K562 (cell line): Measurements from ENCODE around the gene SLC27A6. TPM values are rescaled to one million over a fixed set of nuclear protein-coding genes. Genes with fewer than 3 reads are reported as not detected.

Source experiments
- ATAC-seq: fragments of 200-7000 bp; cut with Tn5 transposase; 3 replicates; pipeline ENCODE4 v1.9.1; 2020; ENCODE audit warnings: moderate library complexity
- BruUV-seq: library from RNA; stranded (reverse); fragments of 400-500 nt; replicated peaks from 2 replicates; lab custom pipeline; 2021; lab: Mats Ljungman, UMichigan
- CTCF ChIA-PET: fragments of 300-600 bp; formaldehyde crosslinking; extraction: SDS; loops from one replicate; lab custom pipeline; 2021; ENCODE audit warnings: low intra/inter-chr PET ratio; lab: Yijun Ruan, JAX
- POLR2A ChIA-PET: fragments of 300-600, 350-650 bp; sonication (Branson Sonifier 250); formaldehyde crosslinking; extraction: SDS; loops from one replicate; lab custom pipeline; 2021; ENCODE audit warnings: antibody characterized with exemption, inconsistent platforms; lab: Yijun Ruan, JAX
- DNase-seq, 4 experiments: peaks; one replicate each; pipeline versions ENCODE4 v3.0.0 to v3.0.0-alpha.2; 2011 to 2018; ENCODE audit warnings: low spot score in 3 of 4, mixed read lengths in 3 of 4; ENCODE audit errors: extremely low read depth in 1 of 4
- FAIRE-seq: peaks from 2 replicates; lab custom pipeline; 2011; peaks lifted over from hg19 to GRCh38; lab: Jason Lieb, UNC
- H2AFZ ChIP-seq: 2 replicates; pipeline ENCODE4 v1.6.0; 2011; ENCODE audit warnings: low read depth, low read length, control low read depth, inconsistent platforms
- H3K27ac ChIP-seq: fragments of 200-600 bp; 3 replicates; pipeline ENCODE4 v1.8.0; 2011; ENCODE audit warnings: low read depth, mild to moderate bottlenecking, control low read depth, inconsistent platforms, low read length, moderate library complexity, mixed read lengths; ENCODE audit errors: extremely low read depth
- H3K27me3 ChIP-seq, 2 experiments: fragments of 300-600 bp in 1 of 2; 2 replicates in 1 of 2; 3 replicates in 1 of 2; pipeline versions ENCODE4 v1.6.0 to v1.8.0; 2011; ENCODE audit warnings: inconsistent platforms in 2 of 2, low read length in 2 of 2, mild to moderate bottlenecking in 1 of 2, mixed read lengths in 1 of 2, moderate library complexity in 1 of 2; ENCODE audit not compliant: control insufficient read depth in 2 of 2, insufficient read depth in 2 of 2
- H3K36me3 ChIP-seq: fragments of 300-600 bp; 3 replicates; pipeline ENCODE4 v1.8.0; 2011; ENCODE audit warnings: mild to moderate bottlenecking, low read length, inconsistent platforms; ENCODE audit not compliant: control insufficient read depth, insufficient read depth
- H3K4me1 ChIP-seq, 2 experiments: fragments of 200-600 bp in 1 of 2; replicated peaks in 1 of 2; 2 replicates in 1 of 2; 3 replicates in 1 of 2; pipeline versions ENCODE4 v1.5.1 to v1.8.0; 2011; ENCODE audit warnings: inconsistent platforms in 2 of 2, low read length in 2 of 2, mild to moderate bottlenecking in 1 of 2, mixed read lengths in 1 of 2, moderate library complexity in 1 of 2; ENCODE audit not compliant: control insufficient read depth in 2 of 2, insufficient read depth in 2 of 2
- H3K4me2 ChIP-seq: 2 replicates; pipeline ENCODE4 v1.6.1; 2011; ENCODE audit warnings: low read length, control low read depth, inconsistent platforms, mixed read lengths; ENCODE audit not compliant: insufficient read depth
- H3K4me3 ChIP-seq: fragments of 200-600 bp; sonication (generic), shearing (Covaris generic); 2 replicates; pipeline ENCODE4 v1.5.1; 2016; ENCODE audit warnings: control low read depth, inconsistent platforms
- H3K79me2 ChIP-seq: fragments of 200-600 bp; 3 replicates; pipeline ENCODE4 v1.8.0; 2011; ENCODE audit warnings: low read length, inconsistent platforms; ENCODE audit not compliant: control insufficient read depth, insufficient read depth
- H3K9ac ChIP-seq, 2 experiments: 2 replicates each; pipeline versions ENCODE4 v1.6.0 to v1.6.1; 2011; ENCODE audit warnings: low read depth in 2 of 2, low read length in 2 of 2, control low read depth in 1 of 2, inconsistent platforms in 1 of 2, mild to moderate bottlenecking in 1 of 2, mixed read lengths in 1 of 2; ENCODE audit not compliant: insufficient read depth in 1 of 2
- H3K9me1 ChIP-seq: one replicate; pipeline ENCODE4 v1.6.0; 2011; ENCODE audit warnings: inconsistent platforms, mild to moderate bottlenecking, low read length, moderate library complexity; ENCODE audit not compliant: control insufficient read depth, insufficient read depth
- H3K9me3 ChIP-seq: replicated peaks from 2 replicates; pipeline ENCODE4 v1.5.1; 2011; ENCODE audit warnings: low read depth, low read length, inconsistent platforms; ENCODE audit not compliant: control insufficient read depth, insufficient read depth
- H4K20me1 ChIP-seq: replicated peaks from 2 replicates; pipeline ENCODE4 v1.6.1; 2011; ENCODE audit warnings: low read length, inconsistent platforms, mixed read lengths; ENCODE audit not compliant: control insufficient read depth, insufficient read depth
- ARID4B ChIP-seq: sonication (generic); formaldehyde crosslinking; IDR thresholded peaks from 2 replicates; pipeline ENCODE4 v1.8.0; 2022; ENCODE audit warnings: mild to moderate bottlenecking, missing genetic modification reagents
- ARNT ChIP-seq, 2 experiments: fragments of 450-650 bp; IDR thresholded peaks; 2 replicates each; pipeline ENCODE4 v1.6.1; 2016; ENCODE audit warnings: mild to moderate bottlenecking in 1 of 2
- CBFA2T3 ChIP-seq: fragments of 450-650 bp; IDR thresholded peaks from 2 replicates; pipeline ENCODE4 v1.6.1; 2017
- EGR1 ChIP-seq: fragments of 450-650 bp; conservative IDR thresholded peaks from 2 replicates; pipeline ENCODE4 v1.6.1; 2017; ENCODE audit warnings: mild to moderate bottlenecking
- HNRNPUL1 ChIP-seq: fragments of 200-400 bp; formaldehyde crosslinking; IDR thresholded peaks from 2 replicates; pipeline ENCODE4 v1.6.1; 2017; ENCODE audit warnings: low read length
- SMAD1 ChIP-seq: fragments of 150-350 bp; IDR thresholded peaks from 2 replicates; pipeline ENCODE4 v1.6.1; 2014; ENCODE audit warnings: low read length, low read depth; ENCODE audit not compliant: partially characterized antibody
- ZSCAN29 ChIP-seq: fragments of 450-650 bp; IDR thresholded peaks from 2 replicates; pipeline ENCODE4 v1.6.1; 2017
- WGBS: fragments of 100-300 bp; shearing (Covaris generic); methylation state at CpG from one replicate; pipeline ENCODE4 v1.1.6; 2016; ENCODE audit warnings: low coverage, mixed read lengths; ENCODE audit not compliant: insufficient coverage; ENCODE audit errors: missing lambda C conversion rate; 5-methylcytosine and 5-hydroxymethylcytosine counted together
- in situ Hi-C: fragments of 300-500 bp; cut with MboI; formaldehyde crosslinking; loops from 4 replicates; pipeline ENCODE4 v1.15.0; 2018; ENCODE audit warnings: inconsistent platforms, mixed read lengths
- intact Hi-C: fragments of 100-400 bp; cut with micrococcal nuclease; formaldehyde crosslinking; loops from 2 replicates; pipeline ENCODE4 v1.14.2; 2022
- polyA plus RNA-seq, 8 experiments: library from polyadenylated mRNA; depleted of rRNA in 4 of 8; stranded (reverse) in 5 of 8; unstranded in 3 of 8; fragments of >200 nt; fragmentation: Nextera tagmentation in 2 of 8; fragmentation: Illumina TruSeq in 1 of 8; extraction: Ambion mirVana in 2 of 8; extraction: Trizol in 1 of 8; gene quantifications; 2 replicates each; pipeline versions ENCODE4 v1.2.1 to v1.2.3, GENCODE V29; 2011 to 2014; ENCODE audit warnings: inconsistent platforms in 1 of 8, missing spikeins in 1 of 8
- total RNA-seq, 7 experiments: library from RNA; depleted of rRNA in 6 of 7; stranded (reverse); fragments of >200 nt in 6 of 7; fragmentation: Illumina TruSeq in 2 of 7; extraction: Trizol in 2 of 7; gene quantifications; 2 replicates each; pipeline versions ENCODE4 v1.2.1 to v1.2.3, GENCODE V29; 2011 to 2021; ENCODE audit warnings: low replicate concordance in 1 of 7

The SLC27A6 gene
- total and polyA plus RNA-seq, 9 of the 15 experiments (the other 6 are each of a cell fraction or from before 2014, with no cell fraction given) = 0.56 to 1.9 (median 1.2) TPM

GRCh38 chr5:129043894-129044293, 78.6 kb downstream of the SLC27A6 start:
- Histone ChIP-seq H3K9me3 (no peaks in the 10 kb centered on the region), H3K79me2 (no peaks in the 10 kb centered on the region), H3K9ac (no peak overlapping the region), H3K27me3 (no peaks in the 10 kb centered on the region), H3K27ac (no peak overlapping the region), H3K4me1 (no peaks in the 10 kb centered on the region), H3K9me1 (no peaks in the 10 kb centered on the region), H2AFZ (no peak overlapping the region), H3K4me3 (no peak overlapping the region), H3K4me2 (no peak overlapping the region), H3K36me3 (no peaks in the 10 kb centered on the region)
- ATAC-seq (peak; percentile 53), DNase-seq (peak in 1 of 4 experiments; percentile 51), FAIRE-seq (no peak)
- ChIA-PET POLR2A (interaction anchor here (0.6 to 1.5 kb wide), 3 partner anchors 10 to 18 kb away, joined by 3 read pairs; no protein-coding TSS in a partner anchor), CTCF (no interaction called here)
- WGBS = 0% methylated on average over 1 of the region's 1 CpG
- no TSS peak for BruUV-seq
- intact Hi-C loops (no loop called here), in situ Hi-C loops (no loop called here)
- no peak for TF ChIP-seq HNRNPUL1
- TF ChIP-seq SMAD1 = no peak
- 0 out of 2 replicates have a peak, but pooled peaks have one; percentile 8 for TF ChIP-seq CBFA2T3
- peak; percentile 43 for TF ChIP-seq EGR1
- no peak for TF ChIP-seq ZSCAN29
- TF ChIP-seq ARID4B (CRISPR knock-in tag) = no peak
- no peak for TF ChIP-seq ARNT (IDR thresholded peaks at IDR 0.05)
- TF ChIP-seq, all 486 proteins: peak for 2
- no peaks in the 10 kb centered on the region for H4K20me1 ChIP-seq
